H9 (cell line): ENCODE results near the gene CNOT4. TPM values are rescaled to one million over a fixed set of nuclear protein-coding genes. Genes with fewer than 3 reads are reported as not detected.
A peak's percentile ranks its signal among the peaks of the same experiment; 100 is the strongest.

Experiments used
- DNase-seq: peaks from one replicate; pipeline ENCODE4 v3.0.0-alpha.2; 2017
- H2AFZ ChIP-seq: one replicate; pipeline ENCODE4 v1.6.1; 2013; ENCODE audit warnings: mild to moderate bottlenecking, low read length, control low read depth, moderate library complexity
- H2AK5ac ChIP-seq: 2 replicates; pipeline ENCODE4 v1.6.1; 2013; ENCODE audit warnings: low read length, control low read depth, mixed read lengths; ENCODE audit not compliant: insufficient read length
- H2BK120ac ChIP-seq: one replicate; pipeline ENCODE4 v1.6.1; 2013; ENCODE audit warnings: low read depth, mild to moderate bottlenecking, low read length, control low read depth, inconsistent platforms; ENCODE audit not compliant: poor library complexity, severe bottlenecking
- H2BK12ac ChIP-seq: 2 replicates; pipeline ENCODE4 v1.6.1; 2013; ENCODE audit warnings: low read length, control low read depth, mixed read lengths, low read depth; ENCODE audit not compliant: insufficient read length
- H2BK15ac ChIP-seq: 2 replicates; pipeline ENCODE4 v1.6.1; 2013; ENCODE audit warnings: low read depth, low read length, control low read depth
- H2BK20ac ChIP-seq: one replicate; pipeline ENCODE4 v1.6.1; 2013; ENCODE audit warnings: low read depth, mild to moderate bottlenecking, low read length, control low read depth, inconsistent platforms; ENCODE audit not compliant: poor library complexity, severe bottlenecking
- H2BK5ac ChIP-seq: 2 replicates; pipeline ENCODE4 v1.6.1; 2013; ENCODE audit warnings: low read length, control low read depth, mixed read lengths; ENCODE audit not compliant: insufficient read length
- H3K14ac ChIP-seq: 2 replicates; pipeline ENCODE4 v1.6.1; 2013; ENCODE audit warnings: low read length, control low read depth; ENCODE audit not compliant: insufficient read depth
- H3K18ac ChIP-seq: 2 replicates; pipeline ENCODE4 v1.6.1; 2013; ENCODE audit warnings: low read depth, mild to moderate bottlenecking, mixed read lengths, low read length, control low read depth; ENCODE audit not compliant: insufficient read length
- H3K23ac ChIP-seq: 2 replicates; pipeline ENCODE4 v1.6.1; 2013; ENCODE audit warnings: low read length, control low read depth, mixed read lengths, low read depth; ENCODE audit not compliant: insufficient read length
- H3K23me2 ChIP-seq: 2 replicates; pipeline ENCODE4 v1.6.1; 2013; ENCODE audit warnings: low read depth, mild to moderate bottlenecking, mixed read lengths, low read length, control low read depth; ENCODE audit not compliant: insufficient read length, poor library complexity, severe bottlenecking
- H3K27ac ChIP-seq: 2 replicates; pipeline ENCODE4 v1.5.1; 2013; ENCODE audit warnings: low read length, control low read depth, mixed read lengths, low read depth; ENCODE audit not compliant: insufficient read length
- H3K27me3 ChIP-seq: 2 replicates; pipeline ENCODE4 v1.6.1; 2013; ENCODE audit warnings: low read length, control low read depth, inconsistent platforms; ENCODE audit not compliant: insufficient read depth
- H3K4ac ChIP-seq: 2 replicates; pipeline ENCODE4 v1.6.1; 2013; ENCODE audit warnings: low read depth, mild to moderate bottlenecking, control low read depth, inconsistent platforms, low read length, moderate library complexity
- H3K4me1 ChIP-seq: 2 replicates; pipeline ENCODE4 v1.6.1; 2013; ENCODE audit warnings: low read length, control low read depth, inconsistent platforms; ENCODE audit not compliant: insufficient read depth
- H3K4me2 ChIP-seq: 2 replicates; pipeline ENCODE4 v1.6.1; 2013; ENCODE audit warnings: low read length, control low read depth, mixed read lengths; ENCODE audit not compliant: insufficient read length, insufficient read depth
- H3K56ac ChIP-seq: 2 replicates; pipeline ENCODE4 v1.6.1; 2013; ENCODE audit warnings: low read depth, mild to moderate bottlenecking, mixed read lengths, low read length, control low read depth; ENCODE audit not compliant: insufficient read length
- H3K79me1 ChIP-seq: 2 replicates; pipeline ENCODE4 v1.6.1; 2013; ENCODE audit warnings: low read depth, mild to moderate bottlenecking, moderate library complexity, low read length, control low read depth, inconsistent platforms; ENCODE audit not compliant: insufficient read depth, poor library complexity, severe bottlenecking
- H3K79me2 ChIP-seq: 2 replicates; pipeline ENCODE4 v1.6.1; 2013; ENCODE audit warnings: low read length, control low read depth, inconsistent platforms; ENCODE audit not compliant: insufficient read depth
- H3K9ac ChIP-seq: 2 replicates; pipeline ENCODE4 v1.6.1; 2013; ENCODE audit warnings: low read length, control low read depth, mixed read lengths; ENCODE audit not compliant: insufficient read length; ENCODE audit errors: extremely low read depth
- H3K9me3 ChIP-seq: one replicate; pipeline ENCODE4 v1.6.1; 2013; ENCODE audit warnings: low read depth, low read length, inconsistent platforms; ENCODE audit not compliant: control insufficient read depth
- H3T11ph ChIP-seq: one replicate; pipeline ENCODE4 v1.6.1; 2013; ENCODE audit warnings: mild to moderate bottlenecking, low read length, control low read depth, inconsistent platforms
- H4K20me1 ChIP-seq: one replicate; pipeline ENCODE4 v1.6.1; 2013; ENCODE audit not compliant: control insufficient read depth, insufficient read length, insufficient read depth
- H4K5ac ChIP-seq: 2 replicates; pipeline ENCODE4 v1.6.1; 2013; ENCODE audit warnings: low read depth, mild to moderate bottlenecking, mixed read lengths, low read length, control low read depth; ENCODE audit not compliant: insufficient read length
- H4K8ac ChIP-seq: replicated peaks from 2 replicates; pipeline ENCODE4 v1.6.1; 2013; ENCODE audit warnings: low read length, control low read depth, mixed read lengths, low read depth; ENCODE audit not compliant: insufficient read length
- H4K91ac ChIP-seq: 2 replicates; pipeline ENCODE4 v1.6.1; 2013; ENCODE audit warnings: low read depth, mild to moderate bottlenecking, moderate library complexity, mixed read lengths, low read length, control low read depth; ENCODE audit not compliant: insufficient read length
- H3K27ac Mint-ChIP-seq, 3 experiments: 2 replicates in 2 of 3; 3 replicates in 1 of 3; pipeline ENCODE4 v1.8.0; 2020 to 2021; ENCODE audit warnings: mixed read lengths in 3 of 3, mild to moderate bottlenecking in 1 of 3, moderate library complexity in 1 of 3
- H3K27me3 Mint-ChIP-seq: 2 replicates; pipeline ENCODE4 v1.8.0; 2021; ENCODE audit warnings: low read depth, mild to moderate bottlenecking, moderate library complexity, mixed read lengths
- H3K36me3 Mint-ChIP-seq, 3 experiments: 2 replicates in 2 of 3; 3 replicates in 1 of 3; pipeline ENCODE4 v1.8.0; 2020 to 2021; ENCODE audit warnings: low read depth in 3 of 3, mixed read lengths in 3 of 3; ENCODE audit not compliant: insufficient read depth in 1 of 3
- H3K4me1 Mint-ChIP-seq, 2 experiments: 2 replicates each; pipeline ENCODE4 v1.8.0; 2020; ENCODE audit warnings: mixed read lengths in 2 of 2
- H3K4me3 Mint-ChIP-seq, 2 experiments: 2 replicates in 1 of 2; 3 replicates in 1 of 2; pipeline ENCODE4 v1.8.0; 2020 to 2021; ENCODE audit warnings: mild to moderate bottlenecking in 2 of 2, mixed read lengths in 2 of 2, moderate library complexity in 1 of 2
- H3K9me3 Mint-ChIP-seq, 2 experiments: 2 replicates in 1 of 2; 3 replicates in 1 of 2; pipeline ENCODE4 v1.8.0; 2020; ENCODE audit warnings: mild to moderate bottlenecking in 2 of 2, mixed read lengths in 2 of 2, moderate library complexity in 1 of 2
- WGBS: extraction: QIAGEN DNeasy Blood & Tissue Kit; methylation state at CpG from one replicate; pipeline ENCODE4 v1.1.7; 2013; ENCODE audit warnings: missing lambda C conversion rate, low lambda C conversion rate, mixed read lengths; ENCODE audit not compliant: insufficient read length; ENCODE audit errors: extremely low coverage; 5-methylcytosine and 5-hydroxymethylcytosine counted together
- total RNA-seq: library from RNA; stranded (reverse); gene quantifications from 2 replicates; pipeline ENCODE4 v1.2.1, GENCODE V29; 2021
- TF ChIP-seq, protein P1 (sequence below): fragments of 200-600 bp; sonication (generic); conservative IDR thresholded peaks from 3 replicates; pipeline ENCODE4 v1.8.0; 2021; ENCODE audit warnings: antibody characterized with exemption, mild to moderate bottlenecking

CNOT4 gene
- total RNA-seq, 1 experiment from 2014 or later = 27.4 TPM

GRCh38 chr7:135448753-135449152 lies 61.1 kb downstream of the CNOT4 start:
- Histone ChIP-seq H2BK120ac (no peak overlapping the region), H2AK5ac (no peak overlapping the region), H3K14ac (no peak overlapping the region), H2BK12ac (no peak overlapping the region), H3K9me3 (no peaks in the 10 kb centered on the region), H3K23ac (no peak overlapping the region), H2BK20ac (no peak overlapping the region), H3K9ac (no peak overlapping the region), H3K56ac (no peak overlapping the region), H3T11ph (no peak overlapping the region), H3K79me2 (no peaks in the 10 kb centered on the region; the same call in 1 of the 2 replicates), H3K4me2 (no peak overlapping the region), H3K27me3 (no peaks in the 10 kb centered on the region), H4K91ac (no peak overlapping the region), H3K4me1 (no peaks in the 10 kb centered on the region), H4K8ac (no peak overlapping the region), H3K4ac (no peak overlapping the region), H3K23me2 (no peaks in the 10 kb centered on the region), H3K18ac (no peak overlapping the region), H3K79me1 (peaks cover 4% of the 10 kb centered on the region), H2AFZ (no peak overlapping the region), H2BK5ac (no peak overlapping the region), H3K27ac (no peak overlapping the region), H4K5ac (no peak overlapping the region), H4K20me1 (no peaks in the 10 kb centered on the region), H2BK15ac (no peak overlapping the region)
- Mint-ChIP-seq H3K4me1 (peaks cover 4 to 6% of the 10 kb centered on the region in 2 experiments; a peak in 3 of 4 replicates), H3K27me3 (no peaks in the 10 kb centered on the region), H3K36me3 (no peaks in the 10 kb centered on the region), H3K4me3 (no peak overlapping the region), H3K27ac (peak overlapping the region; percentile 8 to 29 (median 23); a peak in 4 of 7 replicates), H3K9me3 (no peaks in the 10 kb centered on the region)
- TF ChIP-seq, protein P1, sequence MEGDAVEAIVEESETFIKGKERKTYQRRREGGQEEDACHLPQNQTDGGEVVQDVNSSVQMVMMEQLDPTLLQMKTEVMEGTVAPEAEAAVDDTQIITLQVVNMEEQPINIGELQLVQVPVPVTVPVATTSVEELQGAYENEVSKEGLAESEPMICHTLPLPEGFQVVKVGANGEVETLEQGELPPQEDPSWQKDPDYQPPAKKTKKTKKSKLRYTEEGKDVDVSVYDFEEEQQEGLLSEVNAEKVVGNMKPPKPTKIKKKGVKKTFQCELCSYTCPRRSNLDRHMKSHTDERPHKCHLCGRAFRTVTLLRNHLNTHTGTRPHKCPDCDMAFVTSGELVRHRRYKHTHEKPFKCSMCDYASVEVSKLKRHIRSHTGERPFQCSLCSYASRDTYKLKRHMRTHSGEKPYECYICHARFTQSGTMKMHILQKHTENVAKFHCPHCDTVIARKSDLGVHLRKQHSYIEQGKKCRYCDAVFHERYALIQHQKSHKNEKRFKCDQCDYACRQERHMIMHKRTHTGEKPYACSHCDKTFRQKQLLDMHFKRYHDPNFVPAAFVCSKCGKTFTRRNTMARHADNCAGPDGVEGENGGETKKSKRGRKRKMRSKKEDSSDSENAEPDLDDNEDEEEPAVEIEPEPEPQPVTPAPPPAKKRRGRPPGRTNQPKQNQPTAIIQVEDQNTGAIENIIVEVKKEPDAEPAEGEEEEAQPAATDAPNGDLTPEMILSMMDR = no peak
- no CpG with 5 or more reads among the region's 1 CpG for WGBS
- DNase-seq = no peak
